AG10803 (cell line): ENCODE measurements around the gene VEPH1.
A peak's percentile ranks its signal among the peaks of the same experiment; 100 is the strongest.

Experiments used
- DNase-seq: peaks from one replicate; pipeline ENCODE4 v3.0.0; 2010; ENCODE audit warnings: low read depth
- H3K4me3 ChIP-seq: 2 replicates; pipeline ENCODE4 v1.5.1; 2011; ENCODE audit warnings: mild to moderate bottlenecking, low read length, control low read depth
- CTCF ChIP-seq: conservative IDR thresholded peaks from 2 replicates; pipeline ENCODE4 v1.5.1; 2011; ENCODE audit warnings: mild to moderate bottlenecking, low read length, control low read depth, inconsistent platforms

The VEPH1 gene

GRCh38 chr3:157438194-157438730 lies 65.0 kb downstream of the VEPH1 start:
- peak overlapping the region; percentile 84 for H3K4me3 ChIP-seq
- DNase-seq = no peak
- TF ChIP-seq CTCF = no peak

GRCh38 chr3:157436583-157437291 lies 66.5 kb downstream of the VEPH1 start, which contains the start of gene PTX3:
Gene PTX3 (plus strand): TSS chr3:157436850. CDS start chr3:157436934, 84 bp downstream.
- DNase-seq = peak; percentile 90
- H3K4me3 ChIP-seq = peak within 1 kb of the TSS; percentile 84
- no peak for TF ChIP-seq CTCF

GRCh38 chr3:157429708-157430107 lies 73.5 kb downstream of the VEPH1 start:
- H3K4me3 ChIP-seq = no peak overlapping the region
- DNase-seq = no peak
- no peak for TF ChIP-seq CTCF

- TF ChIP-seq CTCF = no peak
- no peak for DNase-seq
- H3K4me3 ChIP-seq = no peak overlapping the region
Measured at GRCh38 chr3:157428853-157429252, 74.4 kb downstream of the VEPH1 start.

- TF ChIP-seq CTCF = no peak
- DNase-seq = no peak
- H3K4me3 ChIP-seq = no peak overlapping the region
Measured at GRCh38 chr3:157427901-157428300, 75.3 kb downstream of the VEPH1 start.

GRCh38 chr3:157423337-157423736 lies 79.9 kb downstream of the VEPH1 start:
- no peak overlapping the region for H3K4me3 ChIP-seq
- peak; percentile 70 for DNase-seq
- no peak for TF ChIP-seq CTCF

GRCh38 chr3:157420606-157421130 lies 82.5 kb downstream of the VEPH1 start:
- H3K4me3 ChIP-seq = no peak overlapping the region
- no peak for TF ChIP-seq CTCF
- DNase-seq = no peak
